Measurements from ENCODE around the gene CHMP4B. TPM values are rescaled to one million over a fixed set of nuclear protein-coding genes. Genes with fewer than 3 reads are reported as not detected.

Gene CHMP4B
- total RNA-seq, 1 experiment from 2014 or later, result 34.3 TPM

DNA sequence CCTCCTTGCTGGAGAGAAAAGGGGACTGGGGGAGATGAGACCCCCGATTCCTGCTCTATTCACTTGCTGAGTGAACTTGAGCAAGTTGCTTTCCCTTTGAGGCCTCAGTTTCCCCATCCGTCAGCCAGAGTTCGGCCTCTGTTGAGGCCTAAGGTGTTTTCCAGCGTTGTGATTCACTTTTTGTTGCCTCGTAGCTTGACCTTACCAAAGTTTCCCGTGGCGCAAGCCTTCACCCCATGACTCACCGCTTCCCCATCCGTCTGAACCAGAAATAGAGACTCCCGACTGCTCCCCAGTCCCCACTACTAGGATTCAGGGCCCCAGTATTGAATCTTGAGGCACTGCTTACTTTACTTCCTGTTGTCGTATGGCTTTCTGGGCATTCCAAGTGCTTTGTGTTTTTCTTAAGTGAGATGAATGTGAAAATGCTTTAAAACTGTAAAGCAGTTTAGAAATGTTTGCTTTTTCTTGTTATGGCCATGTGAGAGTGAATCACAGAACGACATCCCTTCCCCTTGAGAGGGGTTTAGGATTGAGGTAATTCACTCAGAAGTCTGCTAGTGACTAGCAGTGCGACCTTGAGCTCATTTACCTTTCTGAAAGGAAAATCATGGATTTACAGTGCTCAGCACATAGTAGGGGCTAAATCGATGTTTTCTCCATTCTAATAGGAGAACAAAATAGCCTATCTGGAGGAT is 1.2 kb downstream of the CHMP4B start:
- peak; percentile 22 for DNase-seq (ENCODE audit: low read depth, low spot score)
- in situ Hi-C loops (cut with HindIII; ENCODE audit: low pct_unique_long_range_greater_than_20kb, low sequenced_read_pairs), result no loop called here

DNA sequence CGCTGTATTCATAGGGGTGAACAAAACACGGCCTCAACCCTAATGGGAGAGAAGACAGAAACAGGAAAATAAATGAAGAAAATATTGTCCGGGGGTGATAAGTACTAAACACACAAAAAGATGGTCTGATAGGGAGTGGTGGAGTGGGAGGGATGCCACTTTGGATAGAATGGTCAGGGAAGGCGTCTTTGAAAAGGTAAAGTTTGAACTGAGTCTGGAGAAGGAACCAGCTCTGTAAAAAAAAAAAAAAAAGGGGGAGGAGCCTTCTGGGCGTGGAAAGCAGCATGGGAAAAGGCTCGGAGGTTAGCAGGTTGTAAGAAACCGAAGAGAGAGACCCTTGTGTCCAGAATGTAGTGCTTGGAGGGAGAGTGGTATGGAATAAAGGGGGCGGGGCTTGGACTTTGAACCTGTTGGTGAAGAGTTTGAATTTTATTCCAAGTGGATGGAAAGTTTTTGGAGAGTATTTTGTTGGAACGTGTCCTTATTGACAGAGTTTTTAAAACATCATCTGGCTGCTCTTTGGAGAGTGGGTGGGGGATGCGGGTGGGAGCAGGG is 1.8 kb downstream of the CHMP4B start:
- peak; percentile 70 for DNase-seq (ENCODE audit: low read depth, low spot score)

DNA sequence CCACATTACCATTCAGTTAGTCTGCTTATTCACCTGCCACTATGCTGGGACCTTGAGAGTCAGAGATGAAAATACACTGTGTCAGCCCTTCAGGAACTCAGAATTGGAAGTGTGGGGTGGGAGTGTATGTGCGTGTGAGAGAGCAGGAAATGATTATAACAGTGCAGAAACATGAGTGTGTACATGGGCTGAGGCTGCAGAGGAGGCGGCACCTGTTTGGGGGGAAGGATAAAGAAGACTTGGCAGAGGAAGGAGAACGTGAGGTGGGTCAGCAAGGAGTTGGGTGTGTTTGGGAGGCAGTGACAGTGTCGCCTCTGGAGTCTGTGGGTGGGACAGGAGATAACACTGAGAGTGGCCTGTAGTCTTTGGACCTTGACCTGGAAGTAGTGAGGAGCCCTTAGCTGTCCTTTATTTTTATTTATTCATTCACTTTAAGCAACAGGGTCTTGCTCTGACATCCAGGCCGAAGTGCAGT is 3.1 kb downstream of the CHMP4B start:
- in situ Hi-C loops (cut with HindIII; ENCODE audit: low pct_unique_long_range_greater_than_20kb, low sequenced_read_pairs), result no loop called here
- DNase-seq (ENCODE audit: low read depth, low spot score), result no peak

More for the DNA sequence above, 1.8 kb downstream of the CHMP4B start:
- in situ Hi-C loops (cut with HindIII; ENCODE audit: low pct_unique_long_range_greater_than_20kb, low sequenced_read_pairs), result no loop called here

DNA sequence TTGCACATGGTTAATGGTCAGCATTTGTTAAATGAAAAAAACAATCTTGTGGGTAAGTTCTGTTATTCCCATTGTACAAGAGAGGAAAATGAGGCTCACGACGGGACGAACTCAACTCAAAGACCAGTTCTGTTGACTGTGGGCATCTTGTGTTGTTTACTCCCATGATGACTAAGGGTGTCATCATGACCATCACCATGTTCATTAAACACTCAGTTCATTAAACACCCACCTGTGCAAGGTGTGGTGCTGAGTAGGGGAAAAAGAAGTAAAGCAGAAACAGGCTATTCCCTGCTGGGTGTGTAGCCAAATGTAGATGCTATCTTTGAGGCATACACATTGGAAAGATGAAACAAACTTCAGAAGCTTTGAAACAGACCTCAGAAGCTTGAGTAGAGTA is 4.5 kb downstream of the CHMP4B start:
- no peak for DNase-seq (ENCODE audit: low read depth, low spot score)
- in situ Hi-C loops (cut with HindIII; ENCODE audit: low pct_unique_long_range_greater_than_20kb, low sequenced_read_pairs), result no loop called here

DNA sequence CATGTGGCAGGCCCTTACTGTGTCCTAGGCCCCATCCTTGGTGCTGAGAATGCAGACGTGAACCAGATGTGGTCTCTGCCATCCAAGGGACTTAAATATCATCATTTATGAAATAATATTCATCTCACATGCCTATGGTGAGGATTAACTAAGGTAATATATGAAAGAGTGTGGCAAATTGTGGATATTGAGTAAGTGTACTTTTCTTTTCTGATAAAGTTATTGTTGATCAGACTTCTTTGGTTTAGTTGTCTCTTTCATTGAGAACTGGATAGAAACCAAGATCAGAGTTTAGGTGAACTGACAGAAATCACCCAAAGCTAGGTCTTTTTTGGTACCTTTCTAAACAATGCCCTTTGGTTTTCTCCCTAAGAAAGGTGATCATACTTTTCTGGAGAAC is 5.0 kb downstream of the CHMP4B start:
- DNase-seq (ENCODE audit: low read depth, low spot score), result no peak
- in situ Hi-C loops (cut with HindIII; ENCODE audit: low pct_unique_long_range_greater_than_20kb, low sequenced_read_pairs), result no loop called here

DNA sequence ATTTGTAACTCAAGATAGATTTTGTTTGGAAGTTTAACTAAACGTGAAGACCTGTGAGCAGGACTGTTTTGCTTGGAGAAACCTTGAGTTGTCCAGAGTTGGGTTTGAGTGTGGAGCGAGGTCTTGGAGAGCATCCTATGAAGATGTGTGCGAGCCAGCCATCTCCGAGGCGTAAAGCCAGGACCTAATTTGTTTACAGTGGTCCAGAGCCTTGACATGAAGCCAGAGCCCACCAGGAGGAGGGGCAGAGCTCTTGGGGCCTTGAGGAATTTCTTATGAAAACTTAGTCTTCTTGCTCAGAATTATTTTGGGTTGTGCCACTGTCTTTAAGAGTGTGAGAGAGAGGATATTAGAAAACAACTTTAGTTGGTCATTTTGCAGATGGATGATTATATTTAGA is 6.3 kb downstream of the CHMP4B start:
- in situ Hi-C loops (cut with HindIII; ENCODE audit: low pct_unique_long_range_greater_than_20kb, low sequenced_read_pairs), result no loop called here
- DNase-seq (ENCODE audit: low read depth, low spot score), result no peak

DNA sequence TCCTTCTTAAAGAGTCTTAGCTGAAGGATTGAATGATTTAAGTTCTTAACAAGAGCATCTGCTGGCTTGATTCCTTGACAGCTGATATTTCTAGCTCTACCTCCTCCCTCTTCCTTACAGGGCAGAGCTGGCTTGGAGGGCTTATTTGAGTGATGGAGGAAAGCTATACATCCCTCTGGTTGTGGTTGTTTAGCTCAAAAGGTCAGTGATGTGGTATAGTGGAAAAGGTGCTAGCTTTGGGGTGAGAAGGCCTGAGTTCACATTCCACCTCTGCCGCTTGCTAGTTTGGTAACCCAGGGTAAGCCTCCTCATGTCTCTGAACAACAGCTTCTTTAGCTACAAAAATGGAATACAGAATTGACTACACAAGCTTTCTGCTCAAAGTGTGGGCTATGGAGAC is 8.3 kb downstream of the CHMP4B start:
- DNase-seq (ENCODE audit: low read depth, low spot score), result no peak
- in situ Hi-C loops (cut with HindIII; ENCODE audit: low pct_unique_long_range_greater_than_20kb, low sequenced_read_pairs), result no loop called here

DNA sequence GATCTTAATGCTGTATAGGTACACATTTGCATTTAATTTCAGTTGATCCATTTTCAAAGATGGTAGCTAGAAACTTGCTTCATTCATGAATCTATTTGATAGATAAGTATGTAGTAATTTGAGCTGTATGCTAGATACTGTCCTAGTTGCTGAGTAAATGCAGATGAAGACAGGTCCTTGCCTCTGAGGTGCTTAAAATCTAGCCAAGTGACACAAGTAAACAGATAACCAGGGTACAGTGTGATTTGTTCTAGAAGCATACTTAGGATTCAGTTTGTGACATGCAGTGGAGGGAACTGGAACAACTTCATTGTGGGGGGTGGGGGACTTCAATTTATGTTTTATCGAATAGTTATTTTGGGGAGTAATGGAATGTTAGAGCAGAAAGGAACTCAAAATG is 9.2 kb downstream of the CHMP4B start:
- no peak for DNase-seq (ENCODE audit: low read depth, low spot score)
- in situ Hi-C loops (cut with HindIII; ENCODE audit: low pct_unique_long_range_greater_than_20kb, low sequenced_read_pairs), result no loop called here

DNA sequence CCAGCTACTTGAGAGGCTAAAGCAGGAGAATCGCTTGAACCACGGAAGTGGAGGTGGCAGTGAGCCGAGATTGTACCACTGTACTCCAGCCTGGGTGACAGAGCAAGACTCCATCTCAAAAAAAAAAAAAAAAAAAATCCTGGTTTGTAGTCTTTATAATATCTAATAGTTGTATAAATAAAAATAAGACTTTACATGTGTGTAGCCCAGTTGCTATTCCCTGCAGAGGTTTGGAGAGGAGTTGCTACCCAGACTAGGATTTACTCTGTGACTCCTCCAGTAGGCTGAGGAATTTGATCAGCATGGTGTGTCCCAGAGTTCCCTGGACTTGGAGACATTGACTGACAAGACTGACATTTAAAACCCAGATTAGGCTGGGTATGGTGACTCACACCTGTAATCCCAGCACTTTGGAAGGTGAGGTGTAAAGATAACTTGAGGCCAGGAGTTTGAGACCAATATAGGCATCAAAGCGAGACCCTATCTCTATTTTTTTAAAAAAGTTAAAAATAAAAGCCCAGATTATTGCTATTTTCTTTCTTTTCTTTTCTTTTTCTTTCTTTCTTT is 10.2 kb downstream of the CHMP4B start:
- in situ Hi-C loops (cut with HindIII; ENCODE audit: low pct_unique_long_range_greater_than_20kb, low sequenced_read_pairs), result no loop called here
- DNase-seq (ENCODE audit: low read depth, low spot score), result no peak

DNA sequence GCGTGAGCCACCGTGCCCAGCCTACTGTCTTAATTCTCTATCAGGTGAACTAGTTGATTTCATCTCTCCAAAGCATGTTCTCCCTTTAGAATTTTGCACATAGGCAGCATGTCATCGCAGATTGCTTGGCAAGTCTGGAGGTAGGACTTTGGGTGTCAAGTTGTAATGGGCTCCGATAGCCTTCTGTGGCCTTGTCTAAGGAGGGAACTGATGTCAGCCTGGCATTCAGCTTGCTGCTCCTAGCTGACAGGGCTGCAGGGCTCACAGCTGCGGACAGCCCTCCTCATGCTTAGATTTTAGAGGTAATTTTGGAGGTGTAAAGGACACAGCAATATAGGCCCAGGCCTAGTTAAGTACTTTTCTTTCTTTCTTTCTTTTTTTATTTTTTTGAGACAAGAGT is 11.3 kb downstream of the CHMP4B start:
- DNase-seq (ENCODE audit: low read depth, low spot score), result no peak
- in situ Hi-C loops (cut with HindIII; ENCODE audit: low pct_unique_long_range_greater_than_20kb, low sequenced_read_pairs), result no loop called here

DNA sequence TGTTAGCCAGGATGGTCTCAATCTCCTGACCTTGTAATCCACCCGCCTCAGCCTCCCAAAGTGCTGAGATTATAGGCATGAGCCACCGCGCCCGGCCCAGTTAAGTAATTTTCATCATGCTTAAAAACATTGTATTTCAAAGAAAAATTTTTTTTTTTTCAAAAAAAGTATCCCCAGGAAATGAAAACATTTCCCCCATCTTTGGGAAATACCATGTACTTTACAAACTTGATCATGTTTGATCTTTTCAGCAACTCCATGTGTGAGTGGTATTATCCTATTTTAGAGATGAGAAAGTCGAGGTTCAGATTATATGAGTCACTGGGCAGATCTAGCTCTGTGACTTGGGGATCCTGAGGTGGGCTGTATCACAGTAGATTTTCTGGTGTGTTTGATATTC is 11.8 kb downstream of the CHMP4B start:
- in situ Hi-C loops (cut with HindIII; ENCODE audit: low pct_unique_long_range_greater_than_20kb, low sequenced_read_pairs), result no loop called here
- DNase-seq (ENCODE audit: low read depth, low spot score), result no peak

DNA sequence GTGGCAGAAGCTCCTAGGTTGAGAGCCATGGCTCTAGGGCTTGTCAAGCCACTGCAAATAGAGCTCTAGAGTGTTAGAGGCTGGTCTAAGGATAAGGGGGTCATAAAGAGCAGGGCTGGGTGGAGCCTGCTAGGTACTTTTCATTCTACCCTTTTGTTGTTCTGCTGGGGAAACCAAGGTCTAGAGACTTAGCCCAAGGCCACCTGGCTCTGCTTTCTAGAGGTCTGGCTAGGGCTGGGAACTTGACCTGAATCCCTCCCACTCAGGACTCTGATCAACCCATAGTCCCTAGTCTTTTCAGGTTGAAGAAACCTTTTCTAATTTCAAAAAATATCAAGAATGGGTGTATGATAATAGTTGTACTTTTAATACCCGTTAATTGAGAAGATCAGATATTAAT is 13.7 kb downstream of the CHMP4B start:
- no peak for DNase-seq (ENCODE audit: low read depth, low spot score)
- in situ Hi-C loops (cut with HindIII; ENCODE audit: low pct_unique_long_range_greater_than_20kb, low sequenced_read_pairs), result no loop called here

DNA sequence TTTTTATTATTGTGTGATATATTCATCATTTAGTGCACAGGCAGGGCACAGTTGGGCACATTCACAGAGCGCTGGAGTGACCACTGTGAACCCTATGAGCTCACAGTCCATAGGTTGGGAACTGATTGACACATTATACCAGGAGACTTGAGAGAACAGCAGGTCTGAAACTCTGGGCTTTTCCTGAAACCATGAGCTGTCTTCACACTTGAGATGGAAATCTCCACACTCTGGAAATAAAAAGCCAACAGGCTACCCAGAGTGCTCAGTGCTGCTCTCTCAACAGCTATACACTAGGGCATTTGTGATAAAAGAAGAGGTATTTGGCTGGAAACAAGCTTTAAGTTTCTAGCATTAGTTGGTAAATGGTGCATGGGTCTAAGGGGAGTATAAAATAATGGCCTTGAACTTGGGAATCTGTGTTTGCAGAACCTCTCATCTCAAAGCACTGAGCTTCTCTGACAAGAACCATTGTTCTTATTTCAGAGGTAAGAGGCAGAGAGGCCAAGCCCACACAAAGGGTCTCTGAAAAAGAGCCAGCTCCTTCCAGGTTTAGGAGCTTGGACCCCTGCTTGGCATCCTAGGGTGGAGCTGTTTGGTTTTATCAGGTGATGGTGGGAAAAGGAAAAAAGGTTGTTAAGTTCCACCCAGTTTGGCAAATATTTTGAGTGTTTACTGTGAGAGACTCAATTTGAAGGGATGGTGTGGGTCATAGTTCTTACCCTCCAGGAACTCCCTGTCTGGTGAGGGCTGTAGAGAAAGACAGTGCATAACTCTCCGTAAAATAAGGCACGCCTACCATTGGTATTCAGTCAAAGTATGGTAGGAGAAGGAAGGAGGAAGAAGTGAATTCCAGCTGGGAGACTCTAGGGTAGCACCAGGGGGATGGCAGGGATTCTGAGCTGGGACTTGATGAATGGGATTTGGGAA is 14.5 kb downstream of the CHMP4B start:
- in situ Hi-C loops (cut with HindIII; ENCODE audit: low pct_unique_long_range_greater_than_20kb, low sequenced_read_pairs), result no loop called here
- DNase-seq (ENCODE audit: low read depth, low spot score), result no peak

DNA sequence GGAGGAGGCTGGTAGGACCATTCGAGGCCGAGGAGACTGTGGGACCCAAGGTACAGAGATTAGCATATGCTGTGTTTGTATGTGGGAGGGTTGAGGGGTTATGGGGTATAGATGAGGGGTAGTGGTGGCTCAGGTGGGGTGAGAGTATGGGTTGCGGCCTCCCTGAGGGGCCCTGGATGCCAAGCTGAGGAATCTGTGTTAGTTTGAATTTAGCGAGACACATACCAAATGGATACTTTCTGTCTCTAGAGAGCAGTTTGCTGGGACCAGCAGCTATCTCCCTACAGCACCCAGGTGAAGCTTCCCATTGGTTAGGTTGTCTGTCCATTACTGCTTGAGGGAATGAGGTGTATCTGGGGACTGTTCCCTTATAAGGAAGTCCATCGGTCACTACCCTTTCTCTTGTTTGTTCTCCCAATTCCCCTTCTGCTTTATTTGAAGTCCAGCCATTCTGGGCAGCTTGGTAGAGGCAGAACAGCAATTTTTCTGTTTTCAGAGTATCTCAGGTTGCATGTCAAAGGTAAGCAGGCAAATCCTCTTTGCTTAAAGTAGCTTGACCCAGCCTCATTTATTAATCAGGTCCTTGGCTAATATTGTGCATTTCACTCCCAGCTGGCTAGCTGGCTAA is 15.2 kb downstream of the CHMP4B start:
- no peak for DNase-seq (ENCODE audit: low read depth, low spot score)
- in situ Hi-C loops (cut with HindIII; ENCODE audit: low pct_unique_long_range_greater_than_20kb, low sequenced_read_pairs), result no loop called here

DNA sequence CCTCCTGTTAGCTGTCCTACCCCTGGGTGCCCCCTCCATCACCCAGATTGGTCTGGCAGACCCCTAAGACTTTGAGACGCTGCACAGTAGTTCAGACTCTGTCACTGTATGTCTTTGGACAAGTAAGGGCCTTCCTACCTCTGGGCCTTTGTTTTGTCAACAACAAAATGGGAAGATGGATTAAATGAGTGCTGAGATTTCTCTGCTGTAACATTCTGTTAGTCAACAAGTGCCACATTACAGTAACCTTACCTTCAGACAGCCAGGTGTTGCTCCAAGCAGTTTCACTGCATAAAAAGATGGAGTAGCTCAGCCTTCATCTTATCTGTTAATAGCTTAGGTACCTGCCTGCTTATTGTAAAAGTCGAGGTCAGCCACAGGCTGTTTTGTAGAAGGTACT is 16.0 kb downstream of the CHMP4B start:
- no peak for DNase-seq (ENCODE audit: low read depth, low spot score)
- in situ Hi-C loops (cut with HindIII; ENCODE audit: low pct_unique_long_range_greater_than_20kb, low sequenced_read_pairs), result no loop called here

DNA sequence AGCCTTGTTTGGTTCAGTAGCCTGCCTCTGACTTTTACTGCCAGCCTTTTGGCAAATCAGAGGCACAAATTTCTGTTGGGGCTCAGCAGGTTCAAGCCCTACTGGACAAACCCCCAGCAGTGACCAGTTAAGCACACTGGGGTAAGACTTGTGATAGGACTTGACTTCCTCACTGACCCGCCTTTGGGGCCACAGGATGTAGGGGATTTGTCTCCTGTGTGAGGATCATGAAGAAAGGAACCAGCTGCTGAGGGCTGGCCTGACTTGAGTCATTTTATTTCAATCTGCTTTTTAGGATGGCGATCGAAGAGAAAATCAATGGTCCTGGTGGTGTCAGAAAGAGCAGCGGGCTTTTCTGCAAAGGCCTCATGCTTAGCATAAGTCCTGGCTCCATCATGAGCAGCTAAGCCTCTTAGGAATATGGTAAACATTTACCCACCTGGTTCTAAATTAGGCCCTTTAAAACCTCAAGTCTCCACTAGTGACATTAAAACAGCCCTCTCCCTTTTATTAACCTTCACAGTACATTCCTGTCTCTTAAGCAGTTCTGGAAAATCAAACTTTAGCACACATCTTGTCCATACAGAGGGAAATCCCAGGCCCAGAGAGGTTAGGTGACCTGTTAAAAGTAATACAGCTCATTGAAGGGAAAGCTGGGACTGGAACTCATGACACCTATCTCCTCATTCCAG is 16.6 kb downstream of the CHMP4B start:
- in situ Hi-C loops (cut with HindIII; ENCODE audit: low pct_unique_long_range_greater_than_20kb, low sequenced_read_pairs), result no loop called here
- no peak for DNase-seq (ENCODE audit: low read depth, low spot score)

DNA sequence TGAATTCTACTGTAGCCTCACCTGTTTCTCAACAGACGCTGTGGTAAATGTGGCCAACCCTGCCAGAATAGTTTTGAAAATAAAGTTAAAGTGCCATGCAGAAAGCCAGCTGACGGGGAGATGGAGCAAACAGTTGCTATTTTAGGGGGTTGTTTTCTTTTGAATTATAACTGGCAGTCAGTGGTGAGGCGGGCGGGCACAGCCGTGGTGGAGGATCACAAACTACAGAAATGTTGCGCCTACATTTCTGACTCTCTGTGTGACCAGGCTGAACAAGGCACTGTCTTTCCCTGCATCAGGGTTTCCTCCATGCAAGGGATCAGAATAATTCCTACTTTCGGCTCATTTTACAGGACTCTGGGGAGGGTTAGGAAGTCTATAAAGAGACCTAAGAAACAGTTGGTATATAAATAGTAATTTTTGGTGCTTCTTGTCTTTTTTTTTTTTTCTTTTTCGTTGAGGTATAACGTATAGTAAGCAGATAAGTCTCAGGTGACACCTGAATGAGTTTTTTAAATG is 17.2 kb downstream of the CHMP4B start:
- DNase-seq (ENCODE audit: low read depth, low spot score), result no peak

More for the DNA sequence above, 17.2 kb downstream of the CHMP4B start:
- in situ Hi-C loops (cut with HindIII; ENCODE audit: low pct_unique_long_range_greater_than_20kb, low sequenced_read_pairs), result no loop called here
